H9 (cell line): ENCODE results near the gene NELFCD. TPM values are rescaled to one million over a fixed set of nuclear protein-coding genes. Genes with fewer than 3 reads are reported as not detected.

ENCODE experiments used
- DNase-seq: peaks from one replicate; pipeline ENCODE4 v3.0.0-alpha.2; 2017
- H2AFZ ChIP-seq: one replicate; pipeline ENCODE4 v1.6.1; 2013; ENCODE audit warnings: mild to moderate bottlenecking, low read length, control low read depth, moderate library complexity
- H2AK5ac ChIP-seq: 2 replicates; pipeline ENCODE4 v1.6.1; 2013; ENCODE audit warnings: low read length, control low read depth, mixed read lengths; ENCODE audit not compliant: insufficient read length
- H2BK120ac ChIP-seq: one replicate; pipeline ENCODE4 v1.6.1; 2013; ENCODE audit warnings: low read depth, mild to moderate bottlenecking, low read length, control low read depth, inconsistent platforms; ENCODE audit not compliant: poor library complexity, severe bottlenecking
- H2BK12ac ChIP-seq: 2 replicates; pipeline ENCODE4 v1.6.1; 2013; ENCODE audit warnings: low read length, control low read depth, mixed read lengths, low read depth; ENCODE audit not compliant: insufficient read length
- H2BK15ac ChIP-seq: 2 replicates; pipeline ENCODE4 v1.6.1; 2013; ENCODE audit warnings: low read depth, low read length, control low read depth
- H2BK20ac ChIP-seq: one replicate; pipeline ENCODE4 v1.6.1; 2013; ENCODE audit warnings: low read depth, mild to moderate bottlenecking, low read length, control low read depth, inconsistent platforms; ENCODE audit not compliant: poor library complexity, severe bottlenecking
- H2BK5ac ChIP-seq: 2 replicates; pipeline ENCODE4 v1.6.1; 2013; ENCODE audit warnings: low read length, control low read depth, mixed read lengths; ENCODE audit not compliant: insufficient read length
- H3K14ac ChIP-seq: 2 replicates; pipeline ENCODE4 v1.6.1; 2013; ENCODE audit warnings: low read length, control low read depth; ENCODE audit not compliant: insufficient read depth
- H3K18ac ChIP-seq: 2 replicates; pipeline ENCODE4 v1.6.1; 2013; ENCODE audit warnings: low read depth, mild to moderate bottlenecking, mixed read lengths, low read length, control low read depth; ENCODE audit not compliant: insufficient read length
- H3K23ac ChIP-seq: 2 replicates; pipeline ENCODE4 v1.6.1; 2013; ENCODE audit warnings: low read length, control low read depth, mixed read lengths, low read depth; ENCODE audit not compliant: insufficient read length
- H3K23me2 ChIP-seq: 2 replicates; pipeline ENCODE4 v1.6.1; 2013; ENCODE audit warnings: low read depth, mild to moderate bottlenecking, mixed read lengths, low read length, control low read depth; ENCODE audit not compliant: insufficient read length, poor library complexity, severe bottlenecking
- H3K27ac ChIP-seq: 2 replicates; pipeline ENCODE4 v1.5.1; 2013; ENCODE audit warnings: low read length, control low read depth, mixed read lengths, low read depth; ENCODE audit not compliant: insufficient read length
- H3K27me3 ChIP-seq: 2 replicates; pipeline ENCODE4 v1.6.1; 2013; ENCODE audit warnings: low read length, control low read depth, inconsistent platforms; ENCODE audit not compliant: insufficient read depth
- H3K4ac ChIP-seq: 2 replicates; pipeline ENCODE4 v1.6.1; 2013; ENCODE audit warnings: low read depth, mild to moderate bottlenecking, control low read depth, inconsistent platforms, low read length, moderate library complexity
- H3K4me1 ChIP-seq: 2 replicates; pipeline ENCODE4 v1.6.1; 2013; ENCODE audit warnings: low read length, control low read depth, inconsistent platforms; ENCODE audit not compliant: insufficient read depth
- H3K4me2 ChIP-seq: 2 replicates; pipeline ENCODE4 v1.6.1; 2013; ENCODE audit warnings: low read length, control low read depth, mixed read lengths; ENCODE audit not compliant: insufficient read length, insufficient read depth
- H3K56ac ChIP-seq: 2 replicates; pipeline ENCODE4 v1.6.1; 2013; ENCODE audit warnings: low read depth, mild to moderate bottlenecking, mixed read lengths, low read length, control low read depth; ENCODE audit not compliant: insufficient read length
- H3K79me1 ChIP-seq: 2 replicates; pipeline ENCODE4 v1.6.1; 2013; ENCODE audit warnings: low read depth, mild to moderate bottlenecking, moderate library complexity, low read length, control low read depth, inconsistent platforms; ENCODE audit not compliant: insufficient read depth, poor library complexity, severe bottlenecking
- H3K79me2 ChIP-seq: 2 replicates; pipeline ENCODE4 v1.6.1; 2013; ENCODE audit warnings: low read length, control low read depth, inconsistent platforms; ENCODE audit not compliant: insufficient read depth
- H3K9ac ChIP-seq: 2 replicates; pipeline ENCODE4 v1.6.1; 2013; ENCODE audit warnings: low read length, control low read depth, mixed read lengths; ENCODE audit not compliant: insufficient read length; ENCODE audit errors: extremely low read depth
- H3K9me3 ChIP-seq: one replicate; pipeline ENCODE4 v1.6.1; 2013; ENCODE audit warnings: low read depth, low read length, inconsistent platforms; ENCODE audit not compliant: control insufficient read depth
- H3T11ph ChIP-seq: one replicate; pipeline ENCODE4 v1.6.1; 2013; ENCODE audit warnings: mild to moderate bottlenecking, low read length, control low read depth, inconsistent platforms
- H4K20me1 ChIP-seq: one replicate; pipeline ENCODE4 v1.6.1; 2013; ENCODE audit not compliant: control insufficient read depth, insufficient read length, insufficient read depth
- H4K5ac ChIP-seq: 2 replicates; pipeline ENCODE4 v1.6.1; 2013; ENCODE audit warnings: low read depth, mild to moderate bottlenecking, mixed read lengths, low read length, control low read depth; ENCODE audit not compliant: insufficient read length
- H4K8ac ChIP-seq: replicated peaks from 2 replicates; pipeline ENCODE4 v1.6.1; 2013; ENCODE audit warnings: low read length, control low read depth, mixed read lengths, low read depth; ENCODE audit not compliant: insufficient read length
- H4K91ac ChIP-seq: 2 replicates; pipeline ENCODE4 v1.6.1; 2013; ENCODE audit warnings: low read depth, mild to moderate bottlenecking, moderate library complexity, mixed read lengths, low read length, control low read depth; ENCODE audit not compliant: insufficient read length
- H3K27ac Mint-ChIP-seq, 3 experiments: 2 replicates in 2 of 3; 3 replicates in 1 of 3; pipeline ENCODE4 v1.8.0; 2020 to 2021; ENCODE audit warnings: mixed read lengths in 3 of 3, mild to moderate bottlenecking in 1 of 3, moderate library complexity in 1 of 3
- H3K27me3 Mint-ChIP-seq: 2 replicates; pipeline ENCODE4 v1.8.0; 2021; ENCODE audit warnings: low read depth, mild to moderate bottlenecking, moderate library complexity, mixed read lengths
- H3K36me3 Mint-ChIP-seq, 3 experiments: 2 replicates in 2 of 3; 3 replicates in 1 of 3; pipeline ENCODE4 v1.8.0; 2020 to 2021; ENCODE audit warnings: low read depth in 3 of 3, mixed read lengths in 3 of 3; ENCODE audit not compliant: insufficient read depth in 1 of 3
- H3K4me1 Mint-ChIP-seq, 2 experiments: 2 replicates each; pipeline ENCODE4 v1.8.0; 2020; ENCODE audit warnings: mixed read lengths in 2 of 2
- H3K4me3 Mint-ChIP-seq, 2 experiments: 2 replicates in 1 of 2; 3 replicates in 1 of 2; pipeline ENCODE4 v1.8.0; 2020 to 2021; ENCODE audit warnings: mild to moderate bottlenecking in 2 of 2, mixed read lengths in 2 of 2, moderate library complexity in 1 of 2
- H3K9me3 Mint-ChIP-seq, 2 experiments: 2 replicates in 1 of 2; 3 replicates in 1 of 2; pipeline ENCODE4 v1.8.0; 2020; ENCODE audit warnings: mild to moderate bottlenecking in 2 of 2, mixed read lengths in 2 of 2, moderate library complexity in 1 of 2
- CTCF ChIP-seq: fragments of 200-600 bp; sonication (generic); conservative IDR thresholded peaks from 3 replicates; pipeline ENCODE4 v1.8.0; 2021; ENCODE audit warnings: antibody characterized with exemption, mild to moderate bottlenecking
- WGBS: extraction: QIAGEN DNeasy Blood & Tissue Kit; methylation state at CpG from one replicate; pipeline ENCODE4 v1.1.7; 2013; ENCODE audit warnings: missing lambda C conversion rate, low lambda C conversion rate, mixed read lengths; ENCODE audit not compliant: insufficient read length; ENCODE audit errors: extremely low coverage; 5-methylcytosine and 5-hydroxymethylcytosine counted together
- total RNA-seq: library from RNA; stranded (reverse); gene quantifications from 2 replicates; pipeline ENCODE4 v1.2.1, GENCODE V29; 2021

Gene NELFCD
- total RNA-seq, 1 experiment from 2014 or later = 57.8 TPM

- Histone ChIP-seq H3K9me3 (no peaks in the 10 kb centered on the region), H3K4me2 (peak overlapping the region; percentile 99), H4K5ac (no peak overlapping the region), H3K18ac (peak overlapping the region; percentile 67), H2BK15ac (peak overlapping the region; percentile 65; the same call in 1 of the 2 replicates), H3K27me3 (no peaks in the 10 kb centered on the region), H2BK20ac (no peak overlapping the region), H4K20me1 (no peaks in the 10 kb centered on the region), H3K4me1 (peaks cover 4% of the 10 kb centered on the region; the same call in 1 of the 2 replicates), H3K27ac (peak overlapping the region; percentile 27), H2BK12ac (no peak overlapping the region), H2AK5ac (no peak overlapping the region), H3K23me2 (peaks cover 6% of the 10 kb centered on the region), H3T11ph (peak overlapping the region; percentile 22), H3K14ac (peak overlapping the region; percentile 87; the same call in 1 of the 2 replicates), H2BK120ac (no peak overlapping the region), H3K23ac (no peak overlapping the region), H2AFZ (peak overlapping the region; percentile 57), H4K91ac (no peak overlapping the region), H3K56ac (peak overlapping the region; percentile 52), H4K8ac (no peak overlapping the region), H2BK5ac (peak overlapping the region; percentile 61), H3K79me1 (peaks cover 4% of the 10 kb centered on the region), H3K4ac (no peak overlapping the region; the same call in 1 of the 2 replicates), H3K79me2 (peaks cover 10% of the 10 kb centered on the region; the same call in 1 of the 2 replicates), H3K9ac (peak overlapping the region; percentile 94)
- no CpG with 5 or more reads among the region's 29 CpGs for WGBS
- no peak for TF ChIP-seq CTCF
- Mint-ChIP-seq H3K27me3 (peaks cover 10% of the 10 kb centered on the region), H3K27ac (peak overlapping the region; percentile 73 to 94 (median 81); a peak in 4 of 7 replicates), H3K4me1 (peaks cover 30 to 32% of the 10 kb centered on the region in 2 experiments), H3K36me3 (peaks cover 2 to 18% (median 17%) of the 10 kb centered on the region in 3 experiments), H3K4me3 (peak overlapping the region; percentile 84 to 91), H3K9me3 (no peaks in the 10 kb centered on the region; a peak in 2 of 5 replicates)
- DNase-seq = no peak
Measured at GRCh38 chr20:58981628-58982364, 740 bp downstream of the NELFCD start.
